OCI-LY7 (cell line): ENCODE measurements around the gene ACTR3.

Source experiments
- CTCF ChIP-seq: fragments of 200-600 bp; sonication (generic); conservative IDR thresholded peaks from 2 replicates; pipeline ENCODE4 v1.5.1; 2014; ENCODE audit warnings: mild to moderate bottlenecking, antibody characterized with exemption, low read length, moderate library complexity, mixed read lengths
- EZH2phosphoT487 ChIP-seq: fragments of 200-600 bp; sonication (generic); IDR thresholded peaks from 2 replicates; pipeline ENCODE4 v1.6.1; 2018; ENCODE audit warnings: low read depth, borderline replicate concordance, mild to moderate bottlenecking, mixed run types, antibody characterized with exemption, low read length, moderate library complexity, mixed read lengths

GRCh38 chr2:113892004-113892710, 2.3 kb downstream of the ACTR3 start:
- TF ChIP-seq CTCF (no peak), EZH2phosphoT487 (no peak)
